K562 (cell line): ENCODE measurements around the gene PSMB2. TPM values are rescaled to one million over a fixed set of nuclear protein-coding genes. Genes with fewer than 3 reads are reported as not detected.
A peak's percentile ranks its signal among the peaks of the same experiment; 100 is the strongest.

Experiments used
- FOXJ3 ChIP-seq: sonication (generic); formaldehyde crosslinking; IDR thresholded peaks from 2 replicates; pipeline ENCODE4 v1.4.0; 2020; ENCODE audit warnings: mild to moderate bottlenecking, missing genetic modification reagents
- KLF6 ChIP-seq: fragments of 250-450 bp; sonication (Bioruptor Pico); IDR thresholded peaks from 2 replicates; pipeline ENCODE4 v1.4.0; 2020; ENCODE audit warnings: mild to moderate bottlenecking, moderate library complexity, borderline replicate concordance
- MAFK ChIP-seq: IDR thresholded peaks from 2 replicates; pipeline ENCODE4 v1.6.1; 2011; ENCODE audit warnings: low read length, improper control_type of control experiment
- MTF1 ChIP-seq: fragments of 250-450 bp; sonication (Bioruptor Pico); IDR thresholded peaks from 2 replicates; pipeline ENCODE4 v1.9.0; 2021; ENCODE audit warnings: moderate library complexity, mild to moderate bottlenecking, inconsistent platforms, borderline replicate concordance
- MYC ChIP-seq, 2 experiments: fragments of 250-450 bp in 1 of 2; sonication (Bioruptor Pico) in 1 of 2; IDR thresholded peaks; 2 replicates each; pipeline versions ENCODE4 v1.5.1 to v1.6.1; 2012 to 2021; ENCODE audit warnings: low read depth in 2 of 2, borderline replicate concordance in 1 of 2, improper control_type of control experiment in 1 of 2, low read length in 1 of 2, mild to moderate bottlenecking in 1 of 2, moderate library complexity in 1 of 2
- RBM15 ChIP-seq: fragments of 200-400 bp; formaldehyde crosslinking; IDR thresholded peaks from 2 replicates; pipeline ENCODE4 v1.6.1; 2018; ENCODE audit warnings: mild to moderate bottlenecking, low read length, moderate library complexity; ENCODE audit not compliant: insufficient read depth
- RBM17 ChIP-seq: fragments of 200-400 bp; formaldehyde crosslinking; IDR thresholded peaks from 2 replicates; pipeline ENCODE4 v1.6.1; 2017; ENCODE audit warnings: low read depth, mild to moderate bottlenecking, low read length, borderline replicate concordance
- SAFB ChIP-seq: fragments of 200-400 bp; formaldehyde crosslinking; IDR thresholded peaks from 2 replicates; pipeline ENCODE4 v1.6.1; 2017; ENCODE audit warnings: low read depth, low read length, borderline replicate concordance
- SOX6 ChIP-seq: fragments of 450-650 bp; IDR thresholded peaks from 2 replicates; pipeline ENCODE4 v1.6.1; 2014; ENCODE audit warnings: mild to moderate bottlenecking
- SREBF2 ChIP-seq: sonication (generic); formaldehyde crosslinking; IDR thresholded peaks from 2 replicates; pipeline ENCODE4 v1.4.0; 2020; ENCODE audit warnings: mild to moderate bottlenecking, missing genetic modification reagents
- TEAD4 ChIP-seq, 2 experiments: sonication (generic) in 1 of 2; formaldehyde crosslinking in 1 of 2; IDR thresholded peaks; 2 replicates each; pipeline versions ENCODE4 v1.6.1 to v1.8.0; 2012 to 2022; ENCODE audit warnings: borderline replicate concordance in 1 of 2, inconsistent platforms in 1 of 2, low read length in 1 of 2, mild to moderate bottlenecking in 1 of 2, missing genetic modification reagents in 1 of 2
- WHSC1 ChIP-seq: IDR thresholded peaks from one replicate; pipeline ENCODE4 v1.6.1; 2012; ENCODE audit warnings: low read length, control low read depth, inconsistent platforms
- ZNF121 ChIP-seq: sonication (generic); formaldehyde crosslinking; conservative IDR thresholded peaks from 2 replicates; pipeline ENCODE4 v1.8.0; 2022; ENCODE audit warnings: missing genetic modification reagents
- polyA plus RNA-seq, 8 experiments: library from polyadenylated mRNA; depleted of rRNA in 4 of 8; stranded (reverse) in 5 of 8; unstranded in 3 of 8; fragments of >200 nt; fragmentation: Nextera tagmentation in 2 of 8; fragmentation: Illumina TruSeq in 1 of 8; extraction: Ambion mirVana in 2 of 8; extraction: Trizol in 1 of 8; gene quantifications; 2 replicates each; pipeline versions ENCODE4 v1.2.1 to v1.2.3, GENCODE V29; 2011 to 2014; ENCODE audit warnings: inconsistent platforms in 1 of 8, missing spikeins in 1 of 8
- total RNA-seq, 7 experiments: library from RNA; depleted of rRNA in 6 of 7; stranded (reverse); fragments of >200 nt in 6 of 7; fragmentation: Illumina TruSeq in 2 of 7; extraction: Trizol in 2 of 7; gene quantifications; 2 replicates each; pipeline versions ENCODE4 v1.2.1 to v1.2.3, GENCODE V29; 2011 to 2021; ENCODE audit warnings: low replicate concordance in 1 of 7
- TF ChIP-seq, protein P1 (sequence below): sonication (generic); formaldehyde crosslinking; IDR thresholded peaks from 2 replicates; pipeline ENCODE4 v1.8.0; 2022; ENCODE audit warnings: mild to moderate bottlenecking, missing genetic modification reagents
- TF ChIP-seq, protein P2 (sequence below): sonication (generic); formaldehyde crosslinking; IDR thresholded peaks from 2 replicates; pipeline ENCODE4 v1.8.0; 2022; ENCODE audit warnings: mild to moderate bottlenecking, missing genetic modification reagents, borderline replicate concordance
- TF ChIP-seq, protein P3 (sequence below): fragments of 200-800 bp; sonication (Bioruptor generic); IDR thresholded peaks from 2 replicates; pipeline ENCODE4 v1.6.1; 2017; ENCODE audit warnings: missing genetic modification characterization, missing compliant biosample characterization

PSMB2 gene
- total and polyA plus RNA-seq, 9 of the 15 experiments (the other 6 are each of a cell fraction or from before 2014, with no cell fraction given) = 71.7 to 543 (median 165) TPM

DNA sequence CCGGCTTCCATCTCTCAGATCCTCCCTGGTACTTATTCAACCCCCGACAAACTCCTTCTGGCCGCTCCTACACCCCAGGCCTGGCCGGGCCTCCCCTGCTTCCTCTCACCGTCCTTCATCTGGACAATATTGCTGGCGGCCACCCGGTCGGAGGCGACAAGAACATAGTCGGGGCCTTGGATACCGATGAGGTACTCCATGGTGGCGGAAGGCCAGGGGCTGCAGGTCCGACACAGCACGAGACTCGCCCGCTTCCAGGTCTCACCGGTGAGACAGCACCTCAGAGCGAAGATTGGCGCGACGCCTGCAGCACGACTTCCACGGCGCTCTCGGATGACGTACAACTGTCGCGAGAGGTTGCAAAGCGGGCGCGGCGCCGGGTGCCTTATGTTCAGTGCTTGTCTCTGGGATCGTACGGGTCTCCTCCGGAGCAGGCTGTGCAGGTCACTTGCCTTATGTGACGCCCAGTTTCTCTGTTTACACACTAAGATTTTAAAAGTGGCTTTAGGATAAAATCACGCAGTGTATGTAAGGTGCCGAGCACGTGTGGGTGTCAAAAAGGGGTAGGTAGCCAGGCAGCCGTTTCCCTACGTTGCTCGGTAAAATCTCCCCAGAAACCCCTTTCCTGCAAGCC lies at the start of gene PSMB2 (continued):
- no peak for TF ChIP-seq RBM15
- no peak for TF ChIP-seq MTF1 (CRISPR knock-in tag)
- peak; percentile 96 for TF ChIP-seq MYC (IDR thresholded peaks at IDR 0.05; ENCODE audit: low read depth, low read length)
- 0 out of 2 replicates have a peak, but pooled peaks have one; percentile 41 for TF ChIP-seq MYC (CRISPR knock-in tag; IDR thresholded peaks at IDR 0.05; ENCODE audit: borderline replicate concordance, low read depth)
- TF ChIP-seq SAFB = no peak
- TF ChIP-seq, protein P1, sequence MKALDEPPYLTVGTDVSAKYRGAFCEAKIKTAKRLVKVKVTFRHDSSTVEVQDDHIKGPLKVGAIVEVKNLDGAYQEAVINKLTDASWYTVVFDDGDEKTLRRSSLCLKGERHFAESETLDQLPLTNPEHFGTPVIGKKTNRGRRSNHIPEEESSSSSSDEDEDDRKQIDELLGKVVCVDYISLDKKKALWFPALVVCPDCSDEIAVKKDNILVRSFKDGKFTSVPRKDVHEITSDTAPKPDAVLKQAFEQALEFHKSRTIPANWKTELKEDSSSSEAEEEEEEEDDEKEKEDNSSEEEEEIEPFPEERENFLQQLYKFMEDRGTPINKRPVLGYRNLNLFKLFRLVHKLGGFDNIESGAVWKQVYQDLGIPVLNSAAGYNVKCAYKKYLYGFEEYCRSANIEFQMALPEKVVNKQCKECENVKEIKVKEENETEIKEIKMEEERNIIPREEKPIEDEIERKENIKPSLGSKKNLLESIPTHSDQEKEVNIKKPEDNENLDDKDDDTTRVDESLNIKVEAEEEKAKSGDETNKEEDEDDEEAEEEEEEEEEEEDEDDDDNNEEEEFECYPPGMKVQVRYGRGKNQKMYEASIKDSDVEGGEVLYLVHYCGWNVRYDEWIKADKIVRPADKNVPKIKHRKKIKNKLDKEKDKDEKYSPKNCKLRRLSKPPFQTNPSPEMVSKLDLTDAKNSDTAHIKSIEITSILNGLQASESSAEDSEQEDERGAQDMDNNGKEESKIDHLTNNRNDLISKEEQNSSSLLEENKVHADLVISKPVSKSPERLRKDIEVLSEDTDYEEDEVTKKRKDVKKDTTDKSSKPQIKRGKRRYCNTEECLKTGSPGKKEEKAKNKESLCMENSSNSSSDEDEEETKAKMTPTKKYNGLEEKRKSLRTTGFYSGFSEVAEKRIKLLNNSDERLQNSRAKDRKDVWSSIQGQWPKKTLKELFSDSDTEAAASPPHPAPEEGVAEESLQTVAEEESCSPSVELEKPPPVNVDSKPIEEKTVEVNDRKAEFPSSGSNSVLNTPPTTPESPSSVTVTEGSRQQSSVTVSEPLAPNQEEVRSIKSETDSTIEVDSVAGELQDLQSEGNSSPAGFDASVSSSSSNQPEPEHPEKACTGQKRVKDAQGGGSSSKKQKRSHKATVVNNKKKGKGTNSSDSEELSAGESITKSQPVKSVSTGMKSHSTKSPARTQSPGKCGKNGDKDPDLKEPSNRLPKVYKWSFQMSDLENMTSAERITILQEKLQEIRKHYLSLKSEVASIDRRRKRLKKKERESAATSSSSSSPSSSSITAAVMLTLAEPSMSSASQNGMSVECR (CRISPR knock-in tag) = peak; percentile 93
- TF ChIP-seq FOXJ3 (CRISPR knock-in tag) = no peak
- TF ChIP-seq SOX6 = peak; percentile 40; the same call in 1 of the 2 replicates
- no peak for TF ChIP-seq WHSC1
- TF ChIP-seq TEAD4 (IDR thresholded peaks at IDR 0.05; ENCODE audit: low read length) = peak; percentile 42
- TF ChIP-seq TEAD4 (CRISPR knock-in tag; IDR thresholded peaks at IDR 0.05; ENCODE audit: borderline replicate concordance) = no peak
- 0 out of 2 replicates have a peak, but pooled peaks have one; percentile 48 for TF ChIP-seq KLF6 (CRISPR knock-in tag)
- no peak for TF ChIP-seq ZNF121 (CRISPR knock-in tag)
- TF ChIP-seq SREBF2 = no peak
- TF ChIP-seq RBM17 = no peak
- TF ChIP-seq, protein P2, sequence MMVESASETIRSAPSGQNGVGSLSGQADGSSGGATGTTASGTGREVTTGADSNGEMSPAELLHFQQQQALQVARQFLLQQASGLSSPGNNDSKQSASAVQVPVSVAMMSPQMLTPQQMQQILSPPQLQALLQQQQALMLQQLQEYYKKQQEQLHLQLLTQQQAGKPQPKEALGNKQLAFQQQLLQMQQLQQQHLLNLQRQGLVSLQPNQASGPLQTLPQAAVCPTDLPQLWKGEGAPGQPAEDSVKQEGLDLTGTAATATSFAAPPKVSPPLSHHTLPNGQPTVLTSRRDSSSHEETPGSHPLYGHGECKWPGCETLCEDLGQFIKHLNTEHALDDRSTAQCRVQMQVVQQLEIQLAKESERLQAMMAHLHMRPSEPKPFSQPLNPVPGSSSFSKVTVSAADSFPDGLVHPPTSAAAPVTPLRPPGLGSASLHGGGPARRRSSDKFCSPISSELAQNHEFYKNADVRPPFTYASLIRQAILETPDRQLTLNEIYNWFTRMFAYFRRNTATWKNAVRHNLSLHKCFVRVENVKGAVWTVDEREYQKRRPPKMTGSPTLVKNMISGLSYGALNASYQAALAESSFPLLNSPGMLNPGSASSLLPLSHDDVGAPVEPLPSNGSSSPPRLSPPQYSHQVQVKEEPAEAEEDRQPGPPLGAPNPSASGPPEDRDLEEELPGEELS (CRISPR knock-in tag) = peak; percentile 93
- TF ChIP-seq, protein P3, sequence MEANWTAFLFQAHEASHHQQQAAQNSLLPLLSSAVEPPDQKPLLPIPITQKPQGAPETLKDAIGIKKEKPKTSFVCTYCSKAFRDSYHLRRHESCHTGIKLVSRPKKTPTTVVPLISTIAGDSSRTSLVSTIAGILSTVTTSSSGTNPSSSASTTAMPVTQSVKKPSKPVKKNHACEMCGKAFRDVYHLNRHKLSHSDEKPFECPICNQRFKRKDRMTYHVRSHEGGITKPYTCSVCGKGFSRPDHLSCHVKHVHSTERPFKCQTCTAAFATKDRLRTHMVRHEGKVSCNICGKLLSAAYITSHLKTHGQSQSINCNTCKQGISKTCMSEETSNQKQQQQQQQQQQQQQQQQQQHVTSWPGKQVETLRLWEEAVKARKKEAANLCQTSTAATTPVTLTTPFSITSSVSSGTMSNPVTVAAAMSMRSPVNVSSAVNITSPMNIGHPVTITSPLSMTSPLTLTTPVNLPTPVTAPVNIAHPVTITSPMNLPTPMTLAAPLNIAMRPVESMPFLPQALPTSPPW (CRISPR knock-in tag) = 0 out of 2 replicates have a peak, but pooled peaks have one; percentile 25
- peak; percentile 38 for TF ChIP-seq MAFK
